WERI-Rb-1 (cell line): ENCODE data around the gene VRK1.
A peak's percentile ranks its signal among the peaks of the same experiment; 100 is the strongest.
"Not testable (repeated sequence)": the region's sequence is repeated elsewhere in the genome, so short reads cannot be mapped to it uniquely, and the experiment has no call there.

ENCODE experiments used
- DNase-seq: peaks from one replicate; pipeline ENCODE4 v3.0.0-alpha.2; 2020
- H3K27ac ChIP-seq: fragments of 250-450 bp; sonication (Bioruptor Pico); 2 replicates; pipeline ENCODE4 v1.5.1; 2020; ENCODE audit warnings: mild to moderate bottlenecking, moderate library complexity
- H3K27me3 ChIP-seq: fragments of 250-450 bp; sonication (Bioruptor Pico); 2 replicates; pipeline ENCODE4 v1.5.1; 2021; ENCODE audit warnings: mild to moderate bottlenecking, low read depth, moderate library complexity; ENCODE audit not compliant: insufficient read depth, severe bottlenecking
- H3K36me3 ChIP-seq: fragments of 250-450 bp; sonication (Bioruptor Pico); 2 replicates; pipeline ENCODE4 v1.5.1; 2020; ENCODE audit warnings: mild to moderate bottlenecking, moderate library complexity
- H3K4me3 ChIP-seq: 2 replicates; pipeline ENCODE4 v1.5.1; 2011; ENCODE audit warnings: low read depth, mild to moderate bottlenecking, control low read depth, low read length
- H3K9me3 ChIP-seq: fragments of 250-450 bp; sonication (Bioruptor Pico); 2 replicates; pipeline ENCODE4 v1.5.1; 2021; ENCODE audit warnings: mild to moderate bottlenecking, moderate library complexity; ENCODE audit not compliant: severe bottlenecking
- TF ChIP-seq, protein P1 (sequence below): IDR thresholded peaks from 2 replicates; pipeline ENCODE4 v1.5.1; 2011; ENCODE audit warnings: low read depth, mild to moderate bottlenecking, control low read depth, inconsistent platforms, low read length

The VRK1 gene

DNA sequence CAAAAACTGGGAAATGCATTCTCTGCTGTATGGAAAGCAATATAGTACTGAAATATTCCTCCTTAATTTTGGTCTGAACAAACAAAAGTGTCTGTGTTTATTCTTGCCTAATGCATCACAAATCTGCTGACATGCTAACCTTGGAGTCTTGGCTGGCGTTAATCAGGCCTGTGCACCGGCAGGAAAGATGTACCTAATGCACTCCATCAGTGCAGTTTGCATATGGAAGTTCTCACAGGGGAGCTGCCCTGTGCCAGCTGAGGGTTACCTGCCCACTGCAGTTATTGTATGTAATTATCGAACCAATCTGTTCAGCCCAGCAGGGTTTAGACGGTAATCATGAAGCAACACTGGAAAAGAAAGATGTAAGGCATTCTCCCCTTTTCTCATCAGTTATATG lies 76.9 kb downstream of the VRK1 start:
- H3K27me3 ChIP-seq = no peaks in the 10 kb centered on the region
- no peak for DNase-seq
- H3K27ac ChIP-seq = no peak overlapping the region
- no peaks in the 10 kb centered on the region for H3K9me3 ChIP-seq
- H3K36me3 ChIP-seq = peaks cover 25% of the 10 kb centered on the region
- H3K4me3 ChIP-seq = no peak overlapping the region
- TF ChIP-seq, protein P1, sequence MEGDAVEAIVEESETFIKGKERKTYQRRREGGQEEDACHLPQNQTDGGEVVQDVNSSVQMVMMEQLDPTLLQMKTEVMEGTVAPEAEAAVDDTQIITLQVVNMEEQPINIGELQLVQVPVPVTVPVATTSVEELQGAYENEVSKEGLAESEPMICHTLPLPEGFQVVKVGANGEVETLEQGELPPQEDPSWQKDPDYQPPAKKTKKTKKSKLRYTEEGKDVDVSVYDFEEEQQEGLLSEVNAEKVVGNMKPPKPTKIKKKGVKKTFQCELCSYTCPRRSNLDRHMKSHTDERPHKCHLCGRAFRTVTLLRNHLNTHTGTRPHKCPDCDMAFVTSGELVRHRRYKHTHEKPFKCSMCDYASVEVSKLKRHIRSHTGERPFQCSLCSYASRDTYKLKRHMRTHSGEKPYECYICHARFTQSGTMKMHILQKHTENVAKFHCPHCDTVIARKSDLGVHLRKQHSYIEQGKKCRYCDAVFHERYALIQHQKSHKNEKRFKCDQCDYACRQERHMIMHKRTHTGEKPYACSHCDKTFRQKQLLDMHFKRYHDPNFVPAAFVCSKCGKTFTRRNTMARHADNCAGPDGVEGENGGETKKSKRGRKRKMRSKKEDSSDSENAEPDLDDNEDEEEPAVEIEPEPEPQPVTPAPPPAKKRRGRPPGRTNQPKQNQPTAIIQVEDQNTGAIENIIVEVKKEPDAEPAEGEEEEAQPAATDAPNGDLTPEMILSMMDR = no peak

GRCh38 chr14:96876747-96877146 lies 79.6 kb downstream of the VRK1 start:
- H3K27me3 ChIP-seq = no peaks in the 10 kb centered on the region
- TF ChIP-seq, protein P1 = no peak
- no peak for DNase-seq
- H3K9me3 ChIP-seq = no peaks in the 10 kb centered on the region
- no peak overlapping the region for H3K4me3 ChIP-seq
- H3K27ac ChIP-seq = no peak overlapping the region
- H3K36me3 ChIP-seq = peaks cover 20% of the 10 kb centered on the region

GRCh38 chr14:96881713-96882112 lies 84.5 kb downstream of the VRK1 start:
- Histone ChIP-seq H3K27me3 (no peaks in the 10 kb centered on the region), H3K4me3 (no peak overlapping the region), H3K9me3 (peaks cover 3% of the 10 kb centered on the region), H3K36me3 (peaks cover 11% of the 10 kb centered on the region), H3K27ac (no peak overlapping the region)
- DNase-seq = no peak
- TF ChIP-seq, protein P1 = no peak

GRCh38 chr14:96883974-96884373 lies 86.8 kb downstream of the VRK1 start:
- H3K9me3 ChIP-seq = not testable (repeated sequence)

GRCh38 chr14:96888158-96888557 lies 91.0 kb downstream of the VRK1 start:
- H3K27me3 ChIP-seq = no peaks in the 10 kb centered on the region
- no peak for DNase-seq
- no peaks in the 10 kb centered on the region; the same call in 1 of the 2 replicates for H3K36me3 ChIP-seq
- H3K9me3 ChIP-seq = no peaks in the 10 kb centered on the region
- H3K4me3 ChIP-seq = no peak overlapping the region
- TF ChIP-seq, protein P1 = no peak
- no peak overlapping the region for H3K27ac ChIP-seq

More at GRCh38 chr14:96883974-96884373, 86.8 kb downstream of the VRK1 start:
- not testable (repeated sequence) for H3K27ac ChIP-seq, H3K4me3 ChIP-seq, H3K27me3 ChIP-seq, H3K36me3 ChIP-seq, DNase-seq

DNA sequence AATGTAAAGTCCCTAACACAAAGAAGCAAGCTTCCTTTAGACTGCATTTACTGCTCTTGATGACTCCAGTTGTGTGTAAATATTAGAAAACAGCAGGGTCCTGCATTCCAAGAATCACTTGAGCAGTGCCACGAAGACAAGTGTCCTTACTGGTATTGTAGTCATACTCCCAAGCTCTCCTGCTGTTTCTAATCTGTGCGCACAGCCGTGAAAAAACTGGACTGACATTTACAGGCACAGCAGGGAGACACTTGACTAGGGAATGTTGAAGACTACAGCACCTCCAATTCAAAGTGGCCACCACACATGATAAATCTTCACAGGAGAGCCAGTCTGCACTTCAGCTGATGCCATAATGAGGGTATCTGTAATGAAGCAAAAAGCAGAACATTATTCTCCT lies 91.4 kb downstream of the VRK1 start:
- Histone ChIP-seq H3K36me3 (no peaks in the 10 kb centered on the region; the same call in 1 of the 2 replicates), H3K27me3 (no peaks in the 10 kb centered on the region), H3K4me3 (no peak overlapping the region), H3K27ac (no peak overlapping the region), H3K9me3 (no peaks in the 10 kb centered on the region)
- peak; percentile 41 for DNase-seq
- TF ChIP-seq, protein P1 = no peak
